NT2/D1 (cell line): ENCODE measurements around the gene INO80D.

Source experiments
- DNase-seq: peaks from one replicate; pipeline ENCODE4 v3.0.0-alpha.2; 2011; ENCODE audit warnings: low read depth, low spot score
- H3K27me3 ChIP-seq: 2 replicates; pipeline ENCODE4 v1.6.0; 2011; ENCODE audit warnings: mild to moderate bottlenecking; ENCODE audit not compliant: insufficient read length, insufficient read depth
- H3K36me3 ChIP-seq: 2 replicates; pipeline ENCODE4 v1.6.1; 2011; ENCODE audit warnings: mild to moderate bottlenecking, low read length, mixed read lengths; ENCODE audit not compliant: insufficient read depth, insufficient read length
- H3K4me1 ChIP-seq: 2 replicates; pipeline ENCODE4 v1.5.1; 2011; ENCODE audit not compliant: insufficient read depth, insufficient read length
- H3K4me3 ChIP-seq: 2 replicates; pipeline ENCODE4 v1.5.1; 2011; ENCODE audit warnings: low read depth; ENCODE audit not compliant: insufficient read length
- H3K9ac ChIP-seq: 2 replicates; pipeline ENCODE4 v1.6.0; 2011; ENCODE audit warnings: low read depth; ENCODE audit not compliant: insufficient read length
- H3K9me3 ChIP-seq: 2 replicates; pipeline ENCODE4 v1.5.1; 2011; ENCODE audit warnings: mild to moderate bottlenecking, low read length; ENCODE audit not compliant: insufficient read depth
- SUZ12 ChIP-seq: IDR thresholded peaks from 2 replicates; pipeline ENCODE4 v1.6.1; 2011; ENCODE audit not compliant: insufficient read length, insufficient read depth; ENCODE audit errors: extremely low read depth
- YY1 ChIP-seq: IDR thresholded peaks from 2 replicates; pipeline ENCODE4 v1.6.1; 2011; ENCODE audit not compliant: insufficient read length, insufficient read depth
- ZNF274 ChIP-seq: IDR thresholded peaks from 2 replicates; pipeline ENCODE4 v1.6.1; 2011; ENCODE audit warnings: mild to moderate bottlenecking, low read depth, low read length

Gene INO80D

DNA sequence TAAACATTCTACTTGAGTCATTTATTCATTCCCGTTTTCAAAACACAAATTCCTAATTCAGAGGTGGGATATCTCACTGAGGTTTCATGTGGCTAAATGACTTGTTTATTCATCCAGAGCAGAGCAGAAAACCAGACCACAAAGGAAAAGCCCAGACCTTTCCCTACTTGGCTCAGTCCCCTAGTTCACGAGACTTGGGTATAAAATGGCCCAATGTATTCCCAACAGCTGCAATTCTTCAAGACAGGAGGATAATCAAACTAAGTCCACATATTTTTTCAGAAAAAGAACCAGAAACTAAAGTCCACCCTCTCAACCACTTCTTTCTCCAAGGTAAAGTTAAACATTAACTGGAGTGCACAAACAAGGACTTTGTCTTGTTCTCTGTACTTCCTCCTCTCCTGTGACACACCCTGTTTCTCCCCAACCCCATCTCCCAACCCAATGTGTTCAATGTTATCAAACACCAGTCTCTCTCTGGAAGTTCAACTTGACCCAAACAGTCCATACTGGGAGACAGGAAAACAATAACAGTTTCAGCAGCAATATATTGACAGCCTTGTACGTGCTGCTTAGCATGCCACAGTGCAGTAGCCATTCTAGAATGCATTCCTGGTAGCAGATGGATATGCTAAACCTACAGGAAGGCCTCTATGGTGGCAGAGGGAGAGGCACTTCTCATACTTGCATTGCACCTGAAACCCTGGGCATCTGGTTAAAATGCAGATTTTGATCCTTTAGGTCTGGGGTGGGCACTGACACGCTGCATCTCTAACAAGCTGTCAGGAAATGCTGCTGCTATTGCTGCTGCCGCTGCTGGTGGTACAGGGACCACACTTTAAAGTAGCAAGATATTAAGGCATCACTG lies 110.7 kb downstream of the INO80D start:
- H3K4me1 ChIP-seq: no peaks in the 10 kb centered on the region
- H3K9ac ChIP-seq: no peak overlapping the region
- H3K4me3 ChIP-seq: no peak overlapping the region
- no peaks in the 10 kb centered on the region for H3K36me3 ChIP-seq
- no peaks in the 10 kb centered on the region; the same call in 1 of the 2 replicates for H3K9me3 ChIP-seq
- no peaks in the 10 kb centered on the region for H3K27me3 ChIP-seq
- TF ChIP-seq ZNF274 (no peak), YY1 (no peak), SUZ12 (no peak)
- no peak for DNase-seq

GRCh38 chr2:205972113-205972512 lies 113.9 kb downstream of the INO80D start:
- no peak for DNase-seq
- Histone ChIP-seq H3K36me3 (no peaks in the 10 kb centered on the region), H3K9me3 (no peaks in the 10 kb centered on the region; the same call in 1 of the 2 replicates), H3K27me3 (no peaks in the 10 kb centered on the region), H3K4me1 (no peaks in the 10 kb centered on the region), H3K4me3 (no peak overlapping the region), H3K9ac (no peak overlapping the region)
- no peak for TF ChIP-seq ZNF274
- no peak for TF ChIP-seq SUZ12
- no peak for TF ChIP-seq YY1

DNA sequence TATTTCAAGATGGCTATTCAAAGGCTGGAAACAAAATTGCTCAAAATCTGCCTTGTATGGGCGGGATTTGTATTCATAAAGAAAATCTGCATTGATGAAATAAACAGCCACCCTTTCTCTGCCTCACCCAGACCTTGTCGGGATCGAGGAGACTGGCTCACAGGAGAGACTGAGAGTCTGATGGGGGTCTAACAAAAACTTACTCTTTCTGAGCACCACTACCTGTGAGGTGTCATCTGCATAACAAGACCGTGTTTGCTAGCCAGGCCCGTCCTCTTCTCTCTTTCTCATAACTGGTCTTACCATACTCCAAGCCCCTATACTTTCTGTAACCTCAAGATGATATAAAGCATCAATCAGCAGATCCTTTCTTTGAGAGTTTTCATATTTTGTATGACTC lies 115.6 kb downstream of the INO80D start:
- DNase-seq: no peak
- peaks cover 3% of the 10 kb centered on the region for H3K4me1 ChIP-seq
- no peak overlapping the region for H3K9ac ChIP-seq

DNA sequence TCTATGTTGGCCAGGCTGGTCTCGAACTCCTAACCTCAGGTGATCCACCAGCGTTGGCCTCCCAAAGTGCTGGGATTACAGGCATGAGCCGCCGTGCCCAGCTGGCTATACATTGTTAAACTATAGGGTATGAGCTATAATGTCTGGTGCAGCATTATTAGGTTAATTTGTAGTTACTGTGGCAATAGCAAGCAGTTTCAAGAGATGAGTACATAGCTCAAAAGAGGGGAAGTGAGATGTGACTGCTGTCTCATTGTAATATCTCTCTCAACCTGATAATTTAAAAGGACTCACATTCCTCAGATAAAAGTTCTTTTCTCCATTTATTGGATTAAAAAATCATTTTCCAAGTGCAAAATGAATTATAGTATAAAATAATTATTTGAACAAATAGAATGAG lies 116.4 kb downstream of the INO80D start:
- Histone ChIP-seq H3K4me3 (no peak overlapping the region), H3K4me1 (peaks cover 3% of the 10 kb centered on the region), H3K36me3 (no peaks in the 10 kb centered on the region), H3K9ac (no peak overlapping the region), H3K9me3 (no peaks in the 10 kb centered on the region), H3K27me3 (no peaks in the 10 kb centered on the region)
- no peak for DNase-seq
- TF ChIP-seq SUZ12 (no peak), YY1 (no peak), ZNF274 (no peak)

More for the DNA sequence above, 115.6 kb downstream of the INO80D start:
- Histone ChIP-seq H3K9me3 (no peaks in the 10 kb centered on the region), H3K4me3 (no peak overlapping the region), H3K27me3 (no peaks in the 10 kb centered on the region), H3K36me3 (no peaks in the 10 kb centered on the region)
- TF ChIP-seq SUZ12 (no peak), ZNF274 (no peak), YY1 (no peak)

GRCh38 chr2:205967391-205968075 lies 118.4 kb downstream of the INO80D start:
- H3K9ac ChIP-seq: no peak overlapping the region
- H3K4me3 ChIP-seq: no peak overlapping the region
- no peaks in the 10 kb centered on the region for H3K9me3 ChIP-seq
- peaks cover 3% of the 10 kb centered on the region for H3K4me1 ChIP-seq
- no peak for DNase-seq
- TF ChIP-seq YY1 (no peak), SUZ12 (no peak), ZNF274 (no peak)
- no peaks in the 10 kb centered on the region for H3K36me3 ChIP-seq
- no peaks in the 10 kb centered on the region for H3K27me3 ChIP-seq

DNA sequence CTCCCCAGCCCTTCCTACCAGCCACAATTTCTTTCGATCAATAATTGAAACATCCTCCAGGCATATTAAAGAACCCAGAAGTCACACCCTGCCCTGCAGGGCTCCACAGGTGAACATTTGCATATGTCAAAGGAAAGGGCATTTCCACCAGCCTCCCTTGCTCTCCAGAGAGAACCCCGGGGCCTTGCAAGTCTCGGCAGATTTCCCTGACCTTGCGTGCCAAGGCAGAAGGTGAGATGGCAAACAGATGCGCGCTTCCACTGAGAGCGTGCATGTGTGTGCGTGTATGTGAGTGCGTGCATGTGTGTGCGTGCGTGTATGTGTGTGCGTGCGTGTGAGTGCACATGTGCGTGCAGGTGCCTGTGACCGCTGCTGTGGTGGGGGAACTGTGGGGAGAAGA lies 120.3 kb downstream of the INO80D start:
- TF ChIP-seq SUZ12 (no peak), ZNF274 (no peak), YY1 (no peak)
- Histone ChIP-seq H3K4me3 (no peak overlapping the region), H3K36me3 (no peaks in the 10 kb centered on the region), H3K4me1 (peaks cover 3% of the 10 kb centered on the region), H3K9ac (no peak overlapping the region), H3K9me3 (no peaks in the 10 kb centered on the region), H3K27me3 (no peaks in the 10 kb centered on the region)
- DNase-seq: no peak
